GM23338 (cell line): ENCODE data around the gene AIFM2. TPM values are rescaled to one million over a fixed set of nuclear protein-coding genes. Genes with fewer than 3 reads are reported as not detected.

ENCODE experiments used
- ATAC-seq: fragments of 200-7000 bp; cut with Tn5 transposase; 3 replicates; pipeline ENCODE4 v1.9.1; 2020
- DNase-seq: peaks from one replicate; pipeline ENCODE4 v3.0.0-alpha.2; 2015; ENCODE audit warnings: low spot score
- H2AFZ ChIP-seq: fragments of 200-600 bp; sonication (generic); 2 replicates; pipeline ENCODE4 v1.8.0; 2016; ENCODE audit warnings: antibody characterized with exemption, mild to moderate bottlenecking, moderate library complexity
- H3F3A ChIP-seq: fragments of 200-600 bp; sonication (generic); replicated peaks from 2 replicates; pipeline ENCODE4 v1.8.0; 2017; ENCODE audit warnings: antibody characterized with exemption, mixed run types, low read depth
- H3K27ac ChIP-seq: fragments of 200-600 bp; sonication (generic); 2 replicates; pipeline ENCODE4 v1.6.1; 2016; ENCODE audit warnings: low read depth
- H3K27me3 ChIP-seq: fragments of 200-600 bp; sonication (generic); 2 replicates; pipeline ENCODE4 v1.8.0; 2016; ENCODE audit warnings: mild to moderate bottlenecking, mixed run types, moderate library complexity; ENCODE audit not compliant: insufficient read depth
- H3K36me3 ChIP-seq: fragments of 200-600 bp; sonication (generic); 2 replicates; pipeline ENCODE4 v1.8.0; 2016; ENCODE audit warnings: mild to moderate bottlenecking; ENCODE audit not compliant: insufficient read depth
- H3K4me1 ChIP-seq: fragments of 200-600 bp; sonication (generic); 2 replicates; pipeline ENCODE4 v1.8.0; 2016; ENCODE audit warnings: mild to moderate bottlenecking, moderate library complexity; ENCODE audit not compliant: insufficient read depth
- H3K4me2 ChIP-seq: fragments of 200-600 bp; sonication (generic); 2 replicates; pipeline ENCODE4 v1.7.1; 2017; ENCODE audit warnings: mixed run types
- H3K4me3 ChIP-seq: fragments of 200-600 bp; sonication (generic); 2 replicates; pipeline ENCODE4 v1.6.1; 2016; ENCODE audit warnings: mixed run types
- H3K79me2 ChIP-seq: fragments of 200-600 bp; sonication (generic); replicated peaks from 2 replicates; pipeline ENCODE4 v1.8.0; 2017; ENCODE audit warnings: mild to moderate bottlenecking; ENCODE audit not compliant: insufficient read depth
- H3K9me2 ChIP-seq: fragments of 200-600 bp; sonication (generic); 2 replicates; pipeline ENCODE4 v1.8.0; 2017; ENCODE audit not compliant: insufficient read depth
- H4K20me1 ChIP-seq: fragments of 200-600 bp; sonication (generic); replicated peaks from 2 replicates; pipeline ENCODE4 v1.8.0; 2017; ENCODE audit warnings: mild to moderate bottlenecking; ENCODE audit not compliant: insufficient read depth
- H3K27ac Mint-ChIP-seq: 2 replicates; pipeline ENCODE4 v1.8.0; 2020; ENCODE audit warnings: inconsistent platforms, mild to moderate bottlenecking, moderate library complexity, mixed read lengths
- H3K27me3 Mint-ChIP-seq: 3 replicates; pipeline ENCODE4 v1.8.0; 2022; ENCODE audit warnings: low read depth, mild to moderate bottlenecking, moderate library complexity, mixed read lengths, inconsistent platforms; ENCODE audit not compliant: insufficient read depth, poor library complexity
- H3K36me3 Mint-ChIP-seq: 3 replicates; pipeline ENCODE4 v1.8.0; 2021; ENCODE audit warnings: low read depth, mild to moderate bottlenecking, inconsistent platforms, moderate library complexity, mixed read lengths
- H3K4me1 Mint-ChIP-seq: 3 replicates; pipeline ENCODE4 v1.8.0; 2020; ENCODE audit warnings: mild to moderate bottlenecking, inconsistent platforms, mixed read lengths
- H3K4me3 Mint-ChIP-seq: 3 replicates; pipeline ENCODE4 v1.8.0; 2021; ENCODE audit warnings: moderate library complexity, mild to moderate bottlenecking, inconsistent platforms, mixed read lengths
- H3K9me3 Mint-ChIP-seq: 3 replicates; pipeline ENCODE4 v1.8.0; 2020; ENCODE audit warnings: moderate library complexity, mild to moderate bottlenecking, inconsistent platforms, mixed read lengths
- CREB1 ChIP-seq: fragments of 250-450 bp; sonication (Bioruptor Pico); IDR thresholded peaks from 2 replicates; pipeline ENCODE4 v1.5.0; 2020; ENCODE audit warnings: low read depth, mild to moderate bottlenecking, moderate library complexity
- EZH2phosphoT487 ChIP-seq: fragments of 200-600 bp; sonication (generic); IDR thresholded peaks from one replicate; pipeline ENCODE4 v1.8.1; 2018; ENCODE audit warnings: antibody characterized with exemption; ENCODE audit not compliant: unreplicated experiment
- JUNB ChIP-seq: IDR thresholded peaks from one replicate; pipeline ENCODE4 v1.6.1; 2016; ENCODE audit warnings: antibody characterized with exemption; ENCODE audit not compliant: unreplicated experiment
- NANOG ChIP-seq: IDR thresholded peaks from 2 replicates; pipeline ENCODE4 v1.6.1; 2016; ENCODE audit warnings: antibody characterized with exemption, borderline replicate concordance
- POLR2AphosphoS5 ChIP-seq: IDR thresholded peaks from 2 replicates; pipeline ENCODE4 v1.6.1; 2016; ENCODE audit warnings: antibody characterized with exemption, low read depth
- STAT1 ChIP-seq: IDR thresholded peaks from one replicate; pipeline ENCODE4 v1.6.1; 2016; ENCODE audit warnings: antibody characterized with exemption; ENCODE audit not compliant: unreplicated experiment
- ZNF114 ChIP-seq: fragments of 250-450 bp; sonication (Bioruptor Pico); IDR thresholded peaks from 2 replicates; pipeline ENCODE4 v1.5.0; 2020; ENCODE audit warnings: mild to moderate bottlenecking, moderate library complexity
- ZNF331 ChIP-seq: fragments of 250-450 bp; sonication (Bioruptor Pico); IDR thresholded peaks from 2 replicates; pipeline ENCODE4 v1.5.0; 2020; ENCODE audit warnings: low read depth, mild to moderate bottlenecking, moderate library complexity
- polyA plus RNA-seq: library from polyadenylated mRNA; unstranded; fragments of >200 nt; fragmentation: Nextera tagmentation; extraction: Ambion mirVana; gene quantifications from 2 replicates; pipeline ENCODE4 v1.2.1, GENCODE V29; 2016
- total RNA-seq: library from RNA; depleted of rRNA; stranded (reverse); fragments of >200 nt; shearing (Covaris generic); gene quantifications from 2 replicates; pipeline ENCODE4 v1.2.3, GENCODE V29; 2014
- TF ChIP-seq, protein P1 (sequence below): fragments of 250-450 bp; sonication (Bioruptor Pico); IDR thresholded peaks from 2 replicates; pipeline ENCODE4 v1.5.0; 2020; ENCODE audit warnings: mild to moderate bottlenecking, moderate library complexity
- TF ChIP-seq, protein P2 (sequence below): IDR thresholded peaks from one replicate; pipeline ENCODE4 v1.6.1; 2018; ENCODE audit warnings: antibody characterized with exemption; ENCODE audit not compliant: unreplicated experiment
- TF ChIP-seq, protein P3 (sequence below): IDR thresholded peaks from 2 replicates; pipeline ENCODE4 v1.6.1; 2016; ENCODE audit warnings: antibody characterized with exemption
- TF ChIP-seq, protein P4 (sequence below), 2 experiments: fragments of 200-600 bp in 1 of 2; sonication (generic) in 1 of 2; conservative IDR thresholded peaks; 2 replicates each; pipeline versions ENCODE4 v1.5.1 to v1.6.1; 2016 to 2017; ENCODE audit warnings: antibody characterized with exemption in 2 of 2, low read depth in 2 of 2, mild to moderate bottlenecking in 2 of 2, moderate library complexity in 1 of 2

The AIFM2 gene
- total and polyA plus RNA-seq, 2 experiments from 2014 or later: 3.2 to 3.6 TPM

DNA sequence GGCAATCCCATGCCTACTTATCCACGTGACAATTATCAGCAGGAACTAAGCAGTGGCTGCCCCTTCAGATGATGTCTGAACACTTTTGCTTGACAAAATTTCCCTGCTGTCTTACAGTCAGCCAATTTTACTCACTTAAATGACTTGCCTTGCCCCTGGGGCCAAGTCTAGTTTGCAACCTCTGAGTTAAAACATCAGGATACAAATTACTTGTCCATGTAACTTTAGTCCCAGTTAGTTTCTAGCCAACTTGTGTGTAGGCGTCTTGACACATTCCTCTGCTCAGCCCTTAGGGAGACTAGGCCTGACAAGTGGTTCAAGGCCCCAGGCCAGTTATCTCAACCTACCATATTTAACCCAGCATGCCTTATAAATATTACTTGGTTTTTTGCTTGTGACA, 25.5 kb upstream of the AIFM2 start:
- ATAC-seq: no peak
- TF ChIP-seq CREB1 (CRISPR knock-in tag) (no peak), JUNB (no peak), POLR2AphosphoS5 (no peak), ZNF114 (CRISPR knock-in tag) (no peak), ZNF331 (no peak), STAT1 (no peak), NANOG (no peak), EZH2phosphoT487 (no peak)
- TF ChIP-seq, protein P1, sequence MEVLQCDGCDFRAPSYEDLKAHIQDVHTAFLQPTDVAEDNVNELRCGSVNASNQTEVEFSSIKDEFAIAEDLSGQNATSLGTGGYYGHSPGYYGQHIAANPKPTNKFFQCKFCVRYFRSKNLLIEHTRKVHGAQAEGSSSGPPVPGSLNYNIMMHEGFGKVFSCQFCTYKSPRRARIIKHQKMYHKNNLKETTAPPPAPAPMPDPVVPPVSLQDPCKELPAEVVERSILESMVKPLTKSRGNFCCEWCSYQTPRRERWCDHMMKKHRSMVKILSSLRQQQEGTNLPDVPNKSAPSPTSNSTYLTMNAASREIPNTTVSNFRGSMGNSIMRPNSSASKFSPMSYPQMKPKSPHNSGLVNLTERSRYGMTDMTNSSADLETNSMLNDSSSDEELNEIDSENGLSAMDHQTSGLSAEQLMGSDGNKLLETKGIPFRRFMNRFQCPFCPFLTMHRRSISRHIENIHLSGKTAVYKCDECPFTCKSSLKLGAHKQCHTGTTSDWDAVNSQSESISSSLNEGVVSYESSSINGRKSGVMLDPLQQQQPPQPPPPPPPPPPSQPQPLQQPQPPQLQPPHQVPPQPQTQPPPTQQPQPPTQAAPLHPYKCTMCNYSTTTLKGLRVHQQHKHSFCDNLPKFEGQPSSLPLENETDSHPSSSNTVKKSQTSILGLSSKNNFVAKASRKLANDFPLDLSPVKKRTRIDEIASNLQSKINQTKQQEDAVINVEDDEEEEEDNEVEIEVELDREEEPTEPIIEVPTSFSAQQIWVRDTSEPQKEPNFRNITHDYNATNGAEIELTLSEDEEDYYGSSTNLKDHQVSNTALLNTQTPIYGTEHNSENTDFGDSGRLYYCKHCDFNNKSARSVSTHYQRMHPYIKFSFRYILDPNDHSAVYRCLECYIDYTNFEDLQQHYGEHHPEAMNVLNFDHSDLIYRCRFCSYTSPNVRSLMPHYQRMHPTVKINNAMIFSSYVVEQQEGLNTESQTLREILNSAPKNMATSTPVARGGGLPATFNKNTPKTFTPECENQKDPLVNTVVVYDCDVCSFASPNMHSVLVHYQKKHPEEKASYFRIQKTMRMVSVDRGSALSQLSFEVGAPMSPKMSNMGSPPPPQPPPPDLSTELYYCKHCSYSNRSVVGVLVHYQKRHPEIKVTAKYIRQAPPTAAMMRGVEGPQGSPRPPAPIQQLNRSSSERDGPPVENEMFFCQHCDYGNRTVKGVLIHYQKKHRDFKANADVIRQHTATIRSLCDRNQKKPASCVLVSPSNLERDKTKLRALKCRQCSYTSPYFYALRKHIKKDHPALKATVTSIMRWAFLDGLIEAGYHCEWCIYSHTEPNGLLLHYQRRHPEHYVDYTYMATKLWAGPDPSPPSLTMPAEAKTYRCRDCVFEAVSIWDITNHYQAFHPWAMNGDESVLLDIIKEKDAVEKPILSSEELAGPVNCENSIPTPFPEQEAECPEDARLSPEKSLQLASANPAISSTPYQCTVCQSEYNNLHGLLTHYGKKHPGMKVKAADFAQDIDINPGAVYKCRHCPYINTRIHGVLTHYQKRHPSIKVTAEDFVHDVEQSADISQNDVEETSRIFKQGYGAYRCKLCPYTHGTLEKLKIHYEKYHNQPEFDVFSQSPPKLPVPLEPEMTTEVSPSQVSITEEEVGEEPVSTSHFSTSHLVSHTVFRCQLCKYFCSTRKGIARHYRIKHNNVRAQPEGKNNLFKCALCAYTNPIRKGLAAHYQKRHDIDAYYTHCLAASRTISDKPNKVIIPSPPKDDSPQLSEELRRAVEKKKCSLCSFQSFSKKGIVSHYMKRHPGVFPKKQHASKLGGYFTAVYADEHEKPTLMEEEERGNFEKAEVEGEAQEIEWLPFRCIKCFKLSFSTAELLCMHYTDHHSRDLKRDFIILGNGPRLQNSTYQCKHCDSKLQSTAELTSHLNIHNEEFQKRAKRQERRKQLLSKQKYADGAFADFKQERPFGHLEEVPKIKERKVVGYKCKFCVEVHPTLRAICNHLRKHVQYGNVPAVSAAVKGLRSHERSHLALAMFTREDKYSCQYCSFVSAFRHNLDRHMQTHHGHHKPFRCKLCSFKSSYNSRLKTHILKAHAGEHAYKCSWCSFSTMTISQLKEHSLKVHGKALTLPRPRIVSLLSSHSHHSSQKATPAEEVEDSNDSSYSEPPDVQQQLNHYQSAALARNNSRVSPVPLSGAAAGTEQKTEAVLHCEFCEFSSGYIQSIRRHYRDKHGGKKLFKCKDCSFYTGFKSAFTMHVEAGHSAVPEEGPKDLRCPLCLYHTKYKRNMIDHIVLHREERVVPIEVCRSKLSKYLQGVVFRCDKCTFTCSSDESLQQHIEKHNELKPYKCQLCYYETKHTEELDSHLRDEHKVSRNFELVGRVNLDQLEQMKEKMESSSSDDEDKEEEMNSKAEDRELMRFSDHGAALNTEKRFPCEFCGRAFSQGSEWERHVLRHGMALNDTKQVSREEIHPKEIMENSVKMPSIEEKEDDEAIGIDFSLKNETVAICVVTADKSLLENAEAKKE (CRISPR knock-in tag): no peak
- TF ChIP-seq, protein P2, sequence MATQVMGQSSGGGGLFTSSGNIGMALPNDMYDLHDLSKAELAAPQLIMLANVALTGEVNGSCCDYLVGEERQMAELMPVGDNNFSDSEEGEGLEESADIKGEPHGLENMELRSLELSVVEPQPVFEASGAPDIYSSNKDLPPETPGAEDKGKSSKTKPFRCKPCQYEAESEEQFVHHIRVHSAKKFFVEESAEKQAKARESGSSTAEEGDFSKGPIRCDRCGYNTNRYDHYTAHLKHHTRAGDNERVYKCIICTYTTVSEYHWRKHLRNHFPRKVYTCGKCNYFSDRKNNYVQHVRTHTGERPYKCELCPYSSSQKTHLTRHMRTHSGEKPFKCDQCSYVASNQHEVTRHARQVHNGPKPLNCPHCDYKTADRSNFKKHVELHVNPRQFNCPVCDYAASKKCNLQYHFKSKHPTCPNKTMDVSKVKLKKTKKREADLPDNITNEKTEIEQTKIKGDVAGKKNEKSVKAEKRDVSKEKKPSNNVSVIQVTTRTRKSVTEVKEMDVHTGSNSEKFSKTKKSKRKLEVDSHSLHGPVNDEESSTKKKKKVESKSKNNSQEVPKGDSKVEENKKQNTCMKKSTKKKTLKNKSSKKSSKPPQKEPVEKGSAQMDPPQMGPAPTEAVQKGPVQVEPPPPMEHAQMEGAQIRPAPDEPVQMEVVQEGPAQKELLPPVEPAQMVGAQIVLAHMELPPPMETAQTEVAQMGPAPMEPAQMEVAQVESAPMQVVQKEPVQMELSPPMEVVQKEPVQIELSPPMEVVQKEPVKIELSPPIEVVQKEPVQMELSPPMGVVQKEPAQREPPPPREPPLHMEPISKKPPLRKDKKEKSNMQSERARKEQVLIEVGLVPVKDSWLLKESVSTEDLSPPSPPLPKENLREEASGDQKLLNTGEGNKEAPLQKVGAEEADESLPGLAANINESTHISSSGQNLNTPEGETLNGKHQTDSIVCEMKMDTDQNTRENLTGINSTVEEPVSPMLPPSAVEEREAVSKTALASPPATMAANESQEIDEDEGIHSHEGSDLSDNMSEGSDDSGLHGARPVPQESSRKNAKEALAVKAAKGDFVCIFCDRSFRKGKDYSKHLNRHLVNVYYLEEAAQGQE: no peak
- TF ChIP-seq, protein P3, sequence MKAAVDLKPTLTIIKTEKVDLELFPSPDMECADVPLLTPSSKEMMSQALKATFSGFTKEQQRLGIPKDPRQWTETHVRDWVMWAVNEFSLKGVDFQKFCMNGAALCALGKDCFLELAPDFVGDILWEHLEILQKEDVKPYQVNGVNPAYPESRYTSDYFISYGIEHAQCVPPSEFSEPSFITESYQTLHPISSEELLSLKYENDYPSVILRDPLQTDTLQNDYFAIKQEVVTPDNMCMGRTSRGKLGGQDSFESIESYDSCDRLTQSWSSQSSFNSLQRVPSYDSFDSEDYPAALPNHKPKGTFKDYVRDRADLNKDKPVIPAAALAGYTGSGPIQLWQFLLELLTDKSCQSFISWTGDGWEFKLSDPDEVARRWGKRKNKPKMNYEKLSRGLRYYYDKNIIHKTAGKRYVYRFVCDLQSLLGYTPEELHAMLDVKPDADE: no peak
- TF ChIP-seq, protein P4, sequence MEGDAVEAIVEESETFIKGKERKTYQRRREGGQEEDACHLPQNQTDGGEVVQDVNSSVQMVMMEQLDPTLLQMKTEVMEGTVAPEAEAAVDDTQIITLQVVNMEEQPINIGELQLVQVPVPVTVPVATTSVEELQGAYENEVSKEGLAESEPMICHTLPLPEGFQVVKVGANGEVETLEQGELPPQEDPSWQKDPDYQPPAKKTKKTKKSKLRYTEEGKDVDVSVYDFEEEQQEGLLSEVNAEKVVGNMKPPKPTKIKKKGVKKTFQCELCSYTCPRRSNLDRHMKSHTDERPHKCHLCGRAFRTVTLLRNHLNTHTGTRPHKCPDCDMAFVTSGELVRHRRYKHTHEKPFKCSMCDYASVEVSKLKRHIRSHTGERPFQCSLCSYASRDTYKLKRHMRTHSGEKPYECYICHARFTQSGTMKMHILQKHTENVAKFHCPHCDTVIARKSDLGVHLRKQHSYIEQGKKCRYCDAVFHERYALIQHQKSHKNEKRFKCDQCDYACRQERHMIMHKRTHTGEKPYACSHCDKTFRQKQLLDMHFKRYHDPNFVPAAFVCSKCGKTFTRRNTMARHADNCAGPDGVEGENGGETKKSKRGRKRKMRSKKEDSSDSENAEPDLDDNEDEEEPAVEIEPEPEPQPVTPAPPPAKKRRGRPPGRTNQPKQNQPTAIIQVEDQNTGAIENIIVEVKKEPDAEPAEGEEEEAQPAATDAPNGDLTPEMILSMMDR (conservative IDR thresholded peaks at IDR 0.05; ENCODE audit: low read depth in 2 of 2): no peak
- Histone ChIP-seq H3F3A (no peaks in the 10 kb centered on the region), H3K36me3 (peaks cover 14% of the 10 kb centered on the region; the same call in 1 of the 2 replicates), H3K4me3 (no peak overlapping the region), H3K9me2 (no peaks in the 10 kb centered on the region), H3K27me3 (no peaks in the 10 kb centered on the region), H3K4me2 (no peak overlapping the region), H3K27ac (no peak overlapping the region), H4K20me1 (peaks cover 24% of the 10 kb centered on the region), H3K79me2 (peaks cover 41% of the 10 kb centered on the region), H3K4me1 (peaks cover 10% of the 10 kb centered on the region), H2AFZ (no peak overlapping the region)
- Mint-ChIP-seq H3K27ac (no peak overlapping the region), H3K36me3 (peaks cover 53% of the 10 kb centered on the region), H3K9me3 (no peaks in the 10 kb centered on the region), H3K4me3 (no peak overlapping the region), H3K4me1 (peaks cover 17% of the 10 kb centered on the region; the same call in 2 of the 3 replicates), H3K27me3 (peaks cover 2% of the 10 kb centered on the region)
- no peak for DNase-seq
